Lung (tissue), 12 donors: ENCODE measurements around the gene NSMCE4A. TPM values are rescaled to one million over a fixed set of nuclear protein-coding genes. Genes with fewer than 3 reads are reported as not detected.

ENCODE experiments used
- ATAC-seq: fragments of 200-7000 bp; cut with Tn5 transposase; one replicate; pipeline ENCODE4 v1.9.1; 2020; ENCODE audit warnings: moderate number of reproducible peaks; ENCODE audit not compliant: insufficient read depth, low FRiP score
- DNase-seq, 3 donors: peaks; one replicate each; pipeline ENCODE4 v3.0.0-alpha.2; 2013 to 2017
- H3K27ac ChIP-seq, 2 donors: one replicate each; pipeline ENCODE4 v1.5.1; 2013; ENCODE audit warnings: mild to moderate bottlenecking in 2 of 2, moderate library complexity in 2 of 2, control low read depth in 1 of 2, inconsistent platforms in 1 of 2, low read depth in 1 of 2, low read length in 1 of 2
- H3K27me3 ChIP-seq, 3 donors: one replicate each; pipeline ENCODE4 v1.5.1; 2013; ENCODE audit warnings: low read length in 2 of 3; ENCODE audit not compliant: control insufficient read depth in 3 of 3, insufficient read depth in 3 of 3
- H3K36me3 ChIP-seq, 4 donors: one replicate each; pipeline ENCODE4 v1.5.1; 2013; ENCODE audit warnings: low read length in 4 of 4, mild to moderate bottlenecking in 1 of 4, moderate library complexity in 1 of 4; ENCODE audit not compliant: control insufficient read depth in 4 of 4, insufficient read depth in 4 of 4
- H3K4me1 ChIP-seq, 5 donors: one replicate each; pipeline ENCODE4 v1.5.1; 2013; ENCODE audit warnings: low read length in 5 of 5, mild to moderate bottlenecking in 2 of 5, moderate library complexity in 1 of 5; ENCODE audit not compliant: control insufficient read depth in 5 of 5, insufficient read depth in 5 of 5
- H3K4me3 ChIP-seq: one replicate; pipeline ENCODE4 v1.5.1; 2013; ENCODE audit warnings: mild to moderate bottlenecking, control low read depth, moderate library complexity
- H3K9ac ChIP-seq, 2 donors: one replicate each; pipeline ENCODE4 v1.5.1; 2013; ENCODE audit warnings: low read length in 2 of 2, control low read depth in 1 of 2; ENCODE audit not compliant: insufficient read depth in 1 of 2
- H3K9me3 ChIP-seq, 4 donors: one replicate each; pipeline ENCODE4 v1.5.1; 2013; ENCODE audit warnings: low read length in 3 of 4, mild to moderate bottlenecking in 1 of 4, moderate library complexity in 1 of 4; ENCODE audit not compliant: control insufficient read depth in 4 of 4, insufficient read depth in 3 of 4
- CTCF ChIP-seq: IDR thresholded peaks from 2 replicates; pipeline ENCODE4 v1.5.1; 2012; ENCODE audit warnings: mild to moderate bottlenecking; ENCODE audit errors: control extremely low read depth, extremely low read depth
- WGBS, 2 donors: extraction: QIAGEN DNeasy Blood & Tissue Kit; methylation state at CpG; one replicate each; pipeline ENCODE4 v1.1.7; 2013; 5-methylcytosine and 5-hydroxymethylcytosine counted together
- polyA plus RNA-seq, 2 donors: library from polyadenylated mRNA; stranded (reverse); fragments of 200-250 nt; gene quantifications; one replicate each; pipeline ENCODE4 v1.2.1, GENCODE V29; 2013
- total RNA-seq, 2 donors: library from RNA; depleted of rRNA in 1 of 2; stranded (reverse); fragments of >200 nt in 1 of 2; gene quantifications; one replicate each; pipeline ENCODE4 v1.2.1, GENCODE V29; 2014 to 2021
- donor health status: control.
- donor health status: control.
- donor health status: Bipolar disorder and iron deficiency.
- donor health status: healthy.
- donor health status: DM: yes; HTN: yes; CAD: no.

The NSMCE4A gene
- total and polyA plus RNA-seq, 4 donors, result 28.4 to 88.7 (median 65.5) TPM

DNA sequence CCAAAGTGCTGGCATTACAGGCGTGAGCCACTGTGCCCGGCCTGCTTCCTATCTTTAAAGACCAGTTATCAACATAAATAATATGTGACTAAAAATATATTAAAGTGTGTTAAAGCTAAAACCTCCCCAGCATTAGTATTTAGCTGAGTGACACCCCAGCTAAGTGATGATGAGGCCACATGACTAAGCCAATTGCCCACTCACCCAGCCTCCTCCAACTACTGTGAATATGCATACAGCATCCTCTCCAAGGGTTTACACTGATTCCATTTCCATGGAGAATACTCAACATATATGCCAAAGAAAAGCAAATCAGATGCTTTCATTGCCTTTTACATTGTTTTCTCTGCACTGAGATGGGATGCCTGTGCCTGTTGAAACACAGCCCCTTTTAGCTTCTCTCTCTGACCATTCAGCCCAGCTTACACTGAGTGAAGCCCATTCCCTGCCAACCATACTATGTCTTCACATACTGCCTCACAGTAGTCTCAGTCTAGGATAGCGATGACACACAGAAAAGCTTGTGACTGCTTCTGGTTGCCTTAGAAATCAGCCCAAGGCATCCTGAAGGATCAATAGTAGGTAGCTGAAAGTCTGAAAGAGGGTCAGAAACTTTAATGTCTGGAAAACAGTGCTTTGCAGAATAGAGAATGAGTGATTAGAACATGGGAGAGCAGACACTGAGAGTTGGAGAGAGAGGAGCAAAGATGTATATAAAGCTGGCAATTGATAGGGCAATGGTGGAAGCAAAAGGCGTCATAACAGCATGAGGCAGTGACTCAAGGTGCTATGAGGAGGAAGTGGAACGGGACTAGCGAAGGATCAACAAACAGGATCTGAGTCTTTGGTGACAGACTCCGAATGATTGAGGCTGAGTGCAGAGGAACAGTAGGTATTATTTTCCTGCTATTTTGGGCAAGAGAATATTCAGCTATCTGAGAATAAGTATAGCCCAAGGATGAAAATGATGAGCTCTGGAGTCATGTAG is 27.4 kb downstream of the NSMCE4A start:
- H3K36me3 ChIP-seq, result no peaks in the 10 kb centered on the region
- H3K4me3 ChIP-seq, result no peak overlapping the region
- H3K27me3 ChIP-seq, result no peaks in the 10 kb centered on the region
- H3K9me3 ChIP-seq, result no peaks in the 10 kb centered on the region
- TF ChIP-seq CTCF, result no peak
- H3K27ac ChIP-seq, result no peak overlapping the region
- H3K9ac ChIP-seq, result no peak overlapping the region
- ATAC-seq (no peak), DNase-seq (no peak)
- peaks cover 0 to 11% (median 0%) of the 10 kb centered on the region in 5 donors for H3K4me1 ChIP-seq
- 75 to 76% methylated on average over 7 of the region's 7 CpGs for WGBS, 2 donors

GRCh38 chr10:121942749-121943416 is 32.1 kb downstream of the NSMCE4A start:
- Histone ChIP-seq H3K4me3 (no peak overlapping the region), H3K4me1 (peaks cover 0 to 6% (median 0%) of the 10 kb centered on the region in 5 donors), H3K9me3 (no peaks in the 10 kb centered on the region), H3K27ac (peak overlapping the region in 1 of 2 donors; percentile 14), H3K27me3 (no peaks in the 10 kb centered on the region), H3K9ac (no peak overlapping the region), H3K36me3 (no peaks in the 10 kb centered on the region)
- DNase-seq (peak in 2 of 3 donors; percentile 25 to 47), ATAC-seq (peak; percentile 62)
- 68 to 70% methylated on average over 2 of the region's 2 CpGs for WGBS, 2 donors
- TF ChIP-seq CTCF, result no peak

- TF ChIP-seq CTCF, result no peak
- 55 to 65% methylated on average over 3 of the region's 3 CpGs for WGBS, 2 donors
- Histone ChIP-seq H3K27me3 (no peaks in the 10 kb centered on the region), H3K4me3 (no peak overlapping the region), H3K9ac (no peak overlapping the region), H3K9me3 (no peaks in the 10 kb centered on the region), H3K4me1 (peaks cover 0 to 6% (median 0%) of the 10 kb centered on the region in 5 donors), H3K27ac (no peak overlapping the region), H3K36me3 (no peaks in the 10 kb centered on the region)
- DNase-seq (no peak), ATAC-seq (no peak)
These were observed 33.5 kb downstream of the NSMCE4A start for GRCh38 chr10:121941532-121941931.
